NCI-H2171 treated with DMSO at 0.1 percent for 48 hours (cell line): ENCODE measurements around the gene PRKN.

ENCODE experiments used
- DNase-seq: peaks from one replicate; lab custom pipeline; 2025; lab: John Stamatoyannopoulos, UW

Gene PRKN

DNA sequence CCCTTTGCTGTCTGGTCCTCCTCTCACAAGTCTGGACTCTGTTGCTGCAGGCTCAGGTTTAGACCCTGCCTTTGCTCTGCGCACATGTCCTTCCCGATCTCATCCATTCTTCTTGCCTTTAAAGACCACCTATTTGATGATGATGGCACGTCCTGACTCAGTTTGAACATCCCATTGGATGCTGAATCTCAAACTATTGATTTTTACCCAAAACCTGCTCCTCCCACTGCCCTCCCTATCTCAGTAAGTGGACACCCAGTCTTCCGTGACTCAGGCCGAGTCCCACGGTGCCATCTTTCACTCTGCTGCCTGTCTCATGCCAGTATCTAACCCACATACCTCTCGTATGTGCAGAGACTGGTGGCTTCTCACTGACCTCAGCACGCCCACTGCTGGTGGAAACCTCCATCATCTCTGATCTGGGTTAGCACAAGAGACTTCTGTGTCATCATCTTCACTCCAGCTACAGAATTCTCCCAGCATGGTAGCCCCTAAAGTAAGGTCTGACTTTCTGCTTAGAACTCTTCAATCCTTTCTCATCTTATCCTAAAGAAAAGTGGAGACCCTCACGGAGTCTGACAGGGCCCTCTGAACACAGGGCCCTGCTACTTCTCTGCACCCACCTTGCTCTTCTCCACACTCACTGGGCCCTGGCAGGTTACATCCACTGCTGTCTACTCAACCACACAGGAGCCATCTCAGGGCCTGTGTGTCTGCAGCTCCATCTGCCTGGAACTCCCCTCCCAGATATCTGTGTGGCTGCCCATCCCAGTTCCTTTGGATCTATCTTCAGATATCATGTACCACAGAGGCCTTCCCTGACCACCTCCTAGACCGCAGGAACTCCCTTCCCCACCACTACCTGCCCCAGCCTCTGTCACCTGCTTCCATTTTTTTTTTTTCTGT, 1066.6 kb downstream of the PRKN start:
- no peak for DNase-seq

DNA sequence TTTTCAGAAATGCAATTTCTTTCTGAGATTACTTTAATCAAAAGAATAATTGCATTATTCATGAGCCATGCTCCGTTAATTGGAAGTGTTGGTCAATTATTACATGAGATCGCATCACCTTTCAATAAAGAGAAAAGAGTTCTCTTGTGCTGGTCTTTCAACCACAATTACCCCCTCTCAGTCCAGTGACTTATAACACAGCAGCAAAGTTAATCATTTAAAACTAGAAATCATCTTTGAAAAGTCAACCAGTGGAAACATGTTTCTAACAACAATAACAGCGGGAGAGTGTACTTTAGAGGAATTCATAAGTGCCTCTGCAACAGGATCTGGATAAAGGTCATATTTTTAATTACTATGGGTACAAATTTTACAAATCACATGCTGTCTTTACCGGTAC, 1069.4 kb downstream of the PRKN start:
- DNase-seq, result no peak

DNA sequence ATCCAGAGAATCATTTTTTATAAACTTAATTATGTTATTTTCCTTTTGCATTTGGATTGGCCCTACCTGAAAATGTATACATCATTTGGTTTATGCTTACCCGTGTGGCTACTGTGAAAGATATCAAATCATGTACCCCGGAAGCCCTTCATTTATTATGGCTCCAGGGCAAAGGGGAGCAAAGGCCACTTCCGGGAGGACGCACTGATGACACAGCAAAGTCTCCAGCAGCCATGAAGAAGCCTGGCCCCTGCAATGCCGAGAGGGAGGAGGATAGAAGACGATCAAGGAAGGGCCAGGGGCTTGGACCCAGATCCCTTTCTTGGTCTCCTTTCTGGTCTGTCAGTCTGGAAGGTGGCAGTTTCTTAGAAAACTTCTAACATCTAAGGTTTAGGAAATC, 1073.4 kb downstream of the PRKN start:
- no peak for DNase-seq

DNA sequence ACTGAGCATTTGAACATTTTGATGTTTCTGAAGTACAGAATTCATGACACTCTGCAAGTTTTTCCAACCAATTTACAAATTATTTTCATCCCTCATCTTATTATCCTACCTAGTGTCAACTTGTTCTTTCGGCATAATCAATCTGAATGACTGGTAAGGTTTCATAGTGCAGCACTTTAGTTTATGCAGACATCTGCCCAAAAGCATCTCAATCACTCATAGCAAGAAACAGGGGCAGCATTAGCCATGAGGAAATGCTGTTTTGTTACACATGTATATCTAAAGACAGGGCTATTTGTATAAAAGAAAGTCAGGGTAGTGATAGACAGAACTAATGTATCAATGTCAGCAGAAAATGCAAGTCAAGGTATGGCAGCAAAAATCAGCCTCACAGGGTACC, 1075.6 kb downstream of the PRKN start:
- no peak for DNase-seq

DNA sequence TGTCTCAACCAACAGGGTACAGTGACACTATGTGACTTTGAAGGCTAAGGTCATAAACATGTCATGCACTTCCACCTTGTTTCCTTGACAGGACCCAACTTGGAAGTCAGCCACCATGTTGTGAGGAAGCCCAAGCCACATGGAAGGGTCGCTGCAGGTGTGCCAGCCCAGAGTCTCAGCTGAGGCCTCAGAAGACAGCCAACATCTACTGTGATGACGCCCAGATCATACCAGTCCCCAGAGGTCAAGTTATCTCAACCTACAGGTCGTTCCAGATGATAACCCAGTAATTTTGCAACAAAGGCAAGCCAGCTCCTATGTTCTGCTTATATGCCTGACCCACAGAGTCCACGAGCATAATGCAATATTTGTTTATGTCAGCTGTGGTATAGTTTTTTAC, 1077.7 kb downstream of the PRKN start:
- DNase-seq, result no peak

DNA sequence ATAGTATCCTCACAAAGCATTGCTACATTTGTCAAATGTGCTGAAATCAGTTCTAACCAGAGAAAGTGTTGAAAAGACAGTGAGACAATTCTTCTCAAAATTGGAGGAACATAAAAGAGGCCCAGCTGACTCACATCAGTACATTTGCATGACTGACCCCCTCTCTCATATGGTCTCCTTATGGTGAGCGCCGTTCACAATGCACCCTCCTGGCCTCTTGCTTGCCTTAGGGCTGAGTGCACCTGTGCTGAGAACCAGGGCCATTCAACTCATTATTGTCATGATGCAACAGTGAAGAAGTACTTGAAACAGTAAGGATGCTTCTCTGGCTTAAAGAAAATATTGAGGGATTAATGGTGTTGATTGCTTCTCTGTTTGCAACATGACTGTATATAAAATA, 1078.5 kb downstream of the PRKN start:
- DNase-seq, result no peak

DNA sequence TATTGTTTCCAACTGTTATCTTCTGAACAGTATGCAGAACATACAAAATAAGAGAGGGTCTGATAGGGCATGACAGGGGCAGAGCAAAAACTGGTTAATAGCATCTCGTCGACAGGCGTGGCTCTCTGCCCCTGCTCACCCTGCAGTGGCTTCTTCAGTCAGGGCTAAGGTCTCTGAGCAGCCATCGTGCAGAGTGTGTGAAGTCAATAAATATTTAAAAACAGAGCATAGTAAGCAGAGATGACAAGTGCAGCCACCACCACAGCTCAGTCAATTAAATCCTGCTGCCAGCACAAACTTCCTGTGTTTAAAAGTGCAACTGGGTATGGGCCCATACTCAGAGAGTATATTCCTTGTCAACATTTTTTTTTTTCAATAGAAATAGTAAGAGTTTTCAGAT, 1080.3 kb downstream of the PRKN start:
- DNase-seq, result no peak

DNA sequence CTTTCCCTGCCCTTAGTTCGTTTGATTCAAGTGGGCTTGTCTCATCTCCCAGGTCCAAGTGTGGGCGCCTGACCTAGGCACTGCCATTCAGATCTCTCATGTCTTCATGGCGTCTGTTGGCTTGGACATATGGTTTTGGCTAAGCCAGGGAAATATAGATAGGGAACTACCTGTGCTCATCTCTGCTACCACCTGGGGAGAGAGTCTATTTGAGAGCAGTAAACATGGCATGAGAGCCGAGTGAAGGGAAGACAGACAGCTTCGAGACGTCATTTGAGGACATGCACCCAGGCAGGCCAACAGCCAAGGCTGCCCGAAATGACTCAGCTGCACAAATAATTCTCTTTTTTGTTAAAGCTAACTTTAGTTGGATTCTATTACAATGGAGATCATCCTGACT, 1083.0 kb downstream of the PRKN start:
- DNase-seq, result no peak

DNA sequence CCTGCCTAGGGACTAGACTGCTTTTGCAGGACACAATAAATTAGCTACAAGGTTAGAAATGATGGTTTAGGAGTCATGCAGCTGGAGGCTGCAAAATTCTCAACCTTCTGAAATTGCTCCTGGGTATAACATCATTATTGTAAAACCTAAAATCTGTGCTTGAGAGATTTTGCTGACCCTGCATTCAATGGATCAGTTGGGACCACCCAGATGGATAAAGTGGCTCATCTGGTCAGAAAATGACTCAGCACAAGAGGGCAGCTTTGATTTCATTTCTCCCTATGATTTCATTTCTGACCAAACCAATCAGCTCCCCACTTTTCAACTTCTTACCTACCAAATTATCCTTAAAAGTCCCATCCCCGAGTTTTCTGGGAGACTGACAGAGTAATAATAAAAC, 1086.4 kb downstream of the PRKN start:
- DNase-seq, result no peak

DNA sequence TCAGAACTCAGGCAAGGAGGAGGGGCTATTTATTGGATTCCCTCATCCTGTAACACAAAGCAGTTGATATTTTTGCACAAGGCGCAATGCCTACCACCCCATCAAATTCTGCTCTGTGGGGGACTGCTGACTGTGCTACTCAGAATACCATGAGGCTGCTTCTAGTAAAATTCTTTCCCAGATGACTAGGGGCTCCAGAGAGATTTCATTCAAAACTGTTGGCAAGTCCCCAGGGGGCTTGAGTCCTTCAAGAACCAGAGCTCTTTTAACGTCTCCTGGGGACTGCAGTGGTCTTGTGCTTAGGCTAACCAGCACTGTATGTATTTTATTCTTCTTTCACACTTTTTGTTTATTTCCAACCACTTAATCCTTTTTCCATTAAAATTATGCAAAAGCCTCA, 1087.8 kb downstream of the PRKN start:
- no peak for DNase-seq

DNA sequence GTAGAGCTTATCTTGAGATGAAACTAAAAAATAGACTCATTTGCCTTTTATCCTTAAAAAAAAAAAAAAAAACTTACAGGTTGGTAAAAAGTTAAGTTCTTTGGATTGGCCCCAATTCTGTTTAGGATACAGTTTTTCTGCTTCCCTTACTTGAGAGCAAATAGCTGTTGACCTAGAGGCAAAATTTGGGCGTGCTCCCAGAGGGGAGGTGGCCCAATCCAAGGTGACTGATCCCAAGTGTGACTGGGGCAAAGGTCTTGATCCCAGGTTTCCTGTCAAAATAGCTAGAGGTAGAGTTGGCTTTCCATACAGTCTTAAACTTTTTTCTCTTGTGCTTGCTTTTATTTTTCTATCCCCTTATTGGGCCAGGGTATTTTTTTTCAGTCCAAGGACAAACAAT, 1089.9 kb downstream of the PRKN start:
- DNase-seq, result no peak

DNA sequence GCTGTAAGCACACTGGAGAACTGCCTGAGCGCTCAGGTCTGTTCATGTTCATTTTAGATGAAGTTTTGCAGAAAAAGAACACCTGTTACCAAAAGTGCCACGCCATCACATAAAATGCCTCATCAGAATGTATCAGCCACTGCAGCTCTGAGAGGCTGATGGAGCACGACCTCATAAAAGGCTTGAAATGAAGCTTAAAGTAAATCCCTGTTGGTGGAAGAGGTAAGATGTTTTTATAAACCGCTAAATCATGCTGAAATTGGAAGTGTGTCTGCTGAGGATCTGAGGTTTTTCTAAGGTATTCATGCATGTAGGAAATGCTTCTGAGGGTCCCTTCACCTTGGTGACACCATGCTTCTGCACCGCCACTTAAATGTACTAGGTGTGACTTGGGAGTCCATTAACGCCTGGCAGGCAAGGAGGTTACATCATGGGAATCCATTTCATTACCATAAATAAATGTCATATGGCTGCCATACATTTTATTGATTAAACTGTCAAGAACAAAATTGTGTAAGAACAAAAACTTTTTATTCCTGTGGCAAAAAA, 1090.6 kb downstream of the PRKN start:
- DNase-seq, result no peak

DNA sequence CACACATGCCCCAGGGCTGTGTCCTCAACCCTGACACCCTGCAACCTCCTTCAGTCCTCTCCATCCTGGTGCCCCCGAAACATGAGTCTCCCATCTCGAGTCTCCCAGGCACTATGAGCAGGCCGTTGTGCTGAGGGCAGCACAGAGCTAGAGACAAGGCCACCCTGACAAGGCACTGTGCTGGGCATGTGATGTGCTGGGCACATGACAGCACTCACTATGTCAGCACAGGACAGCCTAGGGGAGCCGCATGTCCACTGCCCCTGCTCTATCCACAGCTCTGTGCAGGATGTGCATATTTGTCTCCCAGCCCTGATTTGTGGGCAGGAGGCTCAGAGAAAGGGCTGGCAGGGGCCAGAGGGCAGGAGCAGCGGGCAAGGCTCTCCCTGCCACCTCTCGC, 1091.6 kb downstream of the PRKN start:
- no peak for DNase-seq

DNA sequence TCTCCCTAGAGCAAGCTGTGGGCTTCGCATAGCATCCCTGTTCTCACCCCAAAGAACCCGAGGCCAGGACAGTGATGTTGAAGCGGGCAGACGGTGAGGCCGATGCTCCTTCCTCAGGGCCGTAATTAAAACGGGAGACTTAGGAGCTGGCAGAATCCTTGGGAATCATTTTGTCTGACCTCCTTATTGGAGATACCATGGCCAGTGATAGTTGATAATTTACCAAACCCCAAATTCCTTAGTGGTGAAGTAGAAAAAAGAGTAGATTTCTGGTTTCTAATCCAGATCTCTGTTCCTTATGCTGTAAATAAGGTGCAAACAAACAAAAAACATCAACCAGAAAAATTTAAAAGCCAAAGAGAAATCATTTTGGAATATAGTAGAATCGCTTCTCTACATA, 1092.7 kb downstream of the PRKN start:
- no peak for DNase-seq

DNA sequence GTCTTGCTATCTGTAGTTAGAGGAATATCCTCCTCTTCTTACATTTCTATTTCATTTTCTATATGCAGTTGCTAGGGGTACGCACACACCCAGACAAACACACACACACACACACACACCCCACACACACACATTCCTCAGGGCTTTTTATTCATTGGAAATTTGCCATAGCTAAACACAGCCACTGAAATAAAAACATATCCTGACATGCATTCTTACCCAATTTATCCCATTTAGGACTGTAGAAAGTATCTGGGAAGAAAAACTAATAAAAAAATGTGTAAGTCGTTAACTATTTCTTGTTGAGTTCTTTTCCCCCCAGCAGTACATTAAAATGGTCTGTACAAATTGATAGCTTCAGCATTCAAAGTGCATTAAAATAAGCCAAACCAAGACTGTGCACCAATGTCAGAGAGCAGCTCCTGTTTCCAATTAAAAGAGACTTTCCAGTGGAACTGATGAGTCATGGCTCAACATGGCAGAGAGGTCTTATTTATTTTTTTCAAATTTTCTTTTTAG, 1095.8 kb downstream of the PRKN start:
- no peak for DNase-seq

DNA sequence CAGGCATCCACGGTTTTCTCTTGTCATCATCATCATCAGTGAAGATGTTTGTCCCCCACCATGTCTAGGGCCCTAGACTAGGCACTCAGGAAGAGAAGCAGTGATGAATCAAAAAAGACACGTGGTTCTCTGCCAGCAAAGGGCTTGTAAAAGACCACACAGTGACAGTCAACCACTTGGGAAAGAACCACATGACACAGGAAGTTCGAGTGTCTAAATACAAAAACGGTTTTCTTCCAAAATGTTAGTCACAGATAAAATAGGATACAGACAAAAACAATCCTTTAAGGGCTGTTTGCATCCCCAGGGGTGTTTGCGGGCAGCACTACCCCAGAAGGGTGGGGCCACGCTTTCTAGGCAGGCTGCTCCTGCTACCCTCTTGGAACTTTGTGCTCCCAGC, 1096.9 kb downstream of the PRKN start:
- DNase-seq, result no peak

DNA sequence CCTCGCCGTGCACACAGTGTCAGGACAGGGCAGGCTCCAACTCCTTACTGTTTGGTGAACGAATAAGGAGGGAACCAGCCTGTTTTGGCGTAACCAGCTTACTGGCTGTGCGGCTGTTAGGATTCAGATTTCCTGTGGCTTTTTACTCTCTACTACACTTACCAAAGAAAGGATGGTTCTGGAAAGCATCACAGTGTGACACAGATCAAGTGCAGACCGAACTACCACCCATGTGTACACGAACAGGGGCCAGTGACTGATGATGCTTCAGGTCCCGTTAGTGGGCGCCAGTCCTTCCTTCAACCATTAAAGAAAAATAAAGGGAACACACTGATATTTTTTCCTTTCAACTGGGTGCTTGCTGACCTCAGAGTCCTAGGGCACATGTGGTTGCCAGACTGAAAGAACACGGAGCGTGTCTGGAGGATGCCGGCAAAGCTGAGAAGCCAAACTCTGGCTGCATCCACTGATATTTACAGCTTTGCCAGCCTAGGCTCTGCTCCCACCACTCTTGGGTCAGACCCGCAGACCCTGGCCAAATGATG, 1101.4 kb downstream of the PRKN start:
- no peak for DNase-seq

DNA sequence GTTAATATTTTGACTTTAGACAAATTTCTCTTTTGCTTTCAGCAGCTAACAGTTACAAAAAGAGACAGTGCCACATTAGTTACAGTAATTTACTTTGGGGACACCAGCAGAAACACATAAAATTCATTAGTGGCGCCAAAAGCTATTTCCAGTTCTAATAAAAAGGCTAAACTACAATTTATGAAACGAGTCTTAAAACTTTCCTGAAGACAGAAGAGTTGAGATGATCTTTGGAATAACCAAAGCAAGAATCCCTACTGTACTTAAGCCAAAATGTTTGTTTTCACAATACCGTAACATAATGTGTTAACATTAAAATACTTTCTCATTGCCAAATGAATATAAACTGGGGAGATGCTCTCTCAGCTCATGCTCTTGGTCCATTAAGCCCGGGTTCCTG, 1103.5 kb downstream of the PRKN start:
- no peak for DNase-seq

DNA sequence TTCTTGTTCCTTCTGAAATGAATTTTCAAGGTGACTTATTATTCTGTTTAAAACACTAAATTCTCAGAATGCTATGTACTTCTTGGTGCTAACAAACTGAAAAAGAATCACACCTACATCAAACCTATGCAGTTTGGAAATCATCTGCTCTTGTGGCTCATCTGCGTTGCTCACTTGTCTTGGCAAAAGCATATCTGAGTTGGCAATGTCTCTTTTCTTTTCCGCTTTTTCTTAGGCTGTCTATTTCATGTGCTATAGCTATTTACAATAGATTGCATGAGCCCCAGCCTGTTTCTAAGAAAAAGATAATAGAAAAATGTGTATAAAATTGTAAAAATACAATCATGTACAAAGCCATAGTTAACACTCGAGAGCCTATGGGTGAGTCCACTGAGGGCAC, 1104.8 kb downstream of the PRKN start:
- DNase-seq, result no peak

DNA sequence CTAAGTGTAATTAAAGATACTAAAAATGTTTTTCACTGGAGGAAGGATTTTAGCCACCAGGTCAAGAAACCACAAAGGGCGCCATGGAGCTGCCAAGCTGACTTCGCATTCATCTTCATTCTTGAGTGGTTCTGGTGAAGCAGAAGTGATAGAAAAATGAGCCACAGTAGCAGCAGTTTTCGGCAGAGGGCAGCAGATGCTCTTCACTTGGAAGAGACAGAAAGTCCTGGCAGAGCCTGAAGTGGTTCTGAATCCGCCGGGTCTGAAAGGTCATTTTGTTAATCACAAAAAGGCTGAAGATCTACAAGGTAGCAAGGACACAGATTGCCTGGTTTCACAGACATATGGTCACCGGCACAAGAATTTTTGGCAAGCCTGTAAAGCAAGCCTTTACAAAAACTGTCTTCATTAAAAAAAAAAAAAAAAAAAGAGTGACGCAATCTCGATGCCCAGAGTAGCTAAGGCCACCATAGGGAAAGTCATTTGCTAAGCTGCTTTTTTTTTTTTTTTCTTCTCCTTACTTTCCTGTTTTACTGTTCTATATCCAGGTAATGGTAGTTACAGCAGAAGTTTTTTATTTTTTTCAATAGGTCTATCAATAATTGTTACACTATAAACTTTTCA, 1108.6 kb downstream of the PRKN start:
- peak; percentile 39 for DNase-seq

DNA sequence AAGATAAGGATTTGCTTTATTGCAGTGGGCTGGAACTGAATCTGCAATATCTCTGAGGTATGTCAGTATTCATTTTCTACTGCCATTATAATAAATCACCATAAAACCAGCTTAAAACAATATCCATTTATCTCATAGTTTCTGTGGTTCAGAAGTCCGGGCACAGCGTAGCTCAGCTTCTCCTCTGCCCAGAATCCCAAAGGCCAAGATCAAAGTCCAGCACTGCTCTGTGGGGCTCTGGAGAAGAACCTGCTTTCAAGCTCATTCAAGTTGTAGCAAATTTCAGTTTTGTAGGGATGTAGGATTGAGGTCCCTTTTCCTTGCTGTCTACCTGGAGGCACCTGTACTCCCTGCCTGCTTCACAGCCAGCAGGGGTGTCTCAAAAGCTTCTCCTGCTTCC, 1113.9 kb downstream of the PRKN start:
- DNase-seq, result no peak

DNA sequence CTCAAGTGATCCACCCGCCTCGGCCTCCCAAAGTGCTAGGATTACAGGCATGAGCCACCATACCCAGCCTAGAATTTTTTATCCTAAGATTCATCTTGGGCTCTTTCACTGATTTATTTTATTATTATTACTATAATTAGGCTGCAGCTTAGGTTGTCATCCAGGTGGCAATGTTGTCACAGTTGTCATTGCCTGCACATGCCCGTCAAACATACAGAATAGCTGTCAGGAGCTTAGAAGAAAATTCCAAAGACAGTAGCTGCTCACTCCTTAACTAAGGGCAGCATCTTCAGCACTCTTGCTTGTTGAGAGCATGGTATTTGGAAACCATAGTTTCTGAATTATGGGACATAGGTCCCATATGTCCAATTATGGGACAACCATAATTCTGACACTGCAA, 1118.8 kb downstream of the PRKN start:
- no peak for DNase-seq

DNA sequence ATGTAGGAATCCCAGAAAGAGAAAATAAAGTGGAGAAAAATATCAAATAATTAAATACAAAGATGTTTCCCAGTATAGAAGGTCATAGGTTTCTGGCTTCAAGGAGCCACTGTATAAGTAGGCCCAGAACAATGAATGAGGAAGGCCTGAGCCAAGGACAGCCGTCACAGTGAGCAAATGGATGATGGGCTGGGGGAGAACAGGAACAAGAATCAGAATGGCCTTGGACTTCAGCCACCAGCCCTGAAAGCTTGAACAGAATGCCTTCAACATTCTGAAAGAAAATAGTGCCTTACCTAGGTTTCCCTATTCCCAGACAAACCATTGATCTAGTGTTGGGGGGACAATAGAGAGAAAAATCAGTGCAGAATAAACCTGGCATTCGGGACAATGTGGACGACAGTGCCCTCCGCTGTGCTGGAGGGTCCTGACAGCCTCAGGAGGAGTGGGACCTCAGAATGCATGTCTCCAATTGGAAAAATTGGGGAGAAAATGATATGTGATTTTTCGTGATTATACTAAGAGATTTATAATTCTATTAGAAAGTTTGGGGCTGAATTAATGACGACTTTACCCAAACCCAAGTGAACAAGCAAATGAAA, 1119.8 kb downstream of the PRKN start:
- no peak for DNase-seq
